HG03108 (cell line): Measurements from ENCODE around the gene C1QTNF4.
"Not testable (repeated sequence)": the region's sequence is repeated elsewhere in the genome, so short reads cannot be mapped to it uniquely, and the experiment has no call there.

Experiments
- ATAC-seq: cut with Tn5 transposase; IDR thresholded peaks from one replicate; pipeline ENCODE4 v1.9.1; 2021; ENCODE audit warnings: moderate library complexity; ENCODE audit not compliant: unreplicated experiment

C1QTNF4 gene

GRCh38 chr11:47593934-47594855 is at the start of gene C1QTNF4:
C1QTNF4 (minus strand) TSS chr11:47594411; CDS start chr11:47590810, 3,601 bp downstream.
- no peak for ATAC-seq

DNA sequence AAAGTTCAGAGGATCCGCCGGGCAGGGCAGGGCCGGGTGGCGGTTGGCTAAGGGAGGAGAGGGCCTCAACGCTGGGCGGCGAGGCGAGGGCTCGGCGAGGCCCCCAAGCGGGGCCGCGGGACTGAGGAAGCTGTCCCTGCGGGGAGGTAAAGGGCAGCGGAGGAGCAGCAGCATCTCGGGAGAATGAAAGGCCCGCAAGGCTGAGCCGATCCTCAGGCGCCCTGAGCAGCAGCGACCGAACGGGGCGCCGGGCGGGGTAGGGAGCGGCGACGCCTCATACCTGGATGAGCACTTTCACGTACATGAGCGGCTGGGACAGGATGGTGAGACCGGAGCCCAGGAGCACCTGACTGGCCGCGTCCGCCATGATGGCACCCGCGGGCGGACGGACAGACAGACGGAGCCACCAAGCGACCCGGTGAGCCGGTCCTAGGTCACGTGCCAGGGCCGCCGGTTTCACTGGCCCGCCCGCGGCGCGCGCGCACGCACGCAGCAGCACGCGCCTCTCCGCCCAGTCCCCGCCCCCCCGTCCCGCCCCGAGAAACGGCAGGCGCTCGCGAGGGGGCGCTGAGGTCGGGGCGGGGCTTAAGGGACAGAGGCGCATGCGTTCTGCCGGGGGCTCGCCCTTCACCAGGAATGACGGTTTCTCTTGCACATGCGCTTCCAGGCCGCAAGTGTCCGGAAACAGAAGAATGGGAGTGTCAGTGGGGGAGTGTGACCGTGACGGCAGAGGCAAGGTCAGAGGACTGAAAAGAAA is 48.1 kb upstream of the C1QTNF4 start, which contains the start of gene MTCH2:
MTCH2 (minus strand) TSS at position 461 of the 757 bp plus-strand sequence; CDS start at position 367, 94 bp downstream.
- peak; percentile 90 for ATAC-seq

DNA sequence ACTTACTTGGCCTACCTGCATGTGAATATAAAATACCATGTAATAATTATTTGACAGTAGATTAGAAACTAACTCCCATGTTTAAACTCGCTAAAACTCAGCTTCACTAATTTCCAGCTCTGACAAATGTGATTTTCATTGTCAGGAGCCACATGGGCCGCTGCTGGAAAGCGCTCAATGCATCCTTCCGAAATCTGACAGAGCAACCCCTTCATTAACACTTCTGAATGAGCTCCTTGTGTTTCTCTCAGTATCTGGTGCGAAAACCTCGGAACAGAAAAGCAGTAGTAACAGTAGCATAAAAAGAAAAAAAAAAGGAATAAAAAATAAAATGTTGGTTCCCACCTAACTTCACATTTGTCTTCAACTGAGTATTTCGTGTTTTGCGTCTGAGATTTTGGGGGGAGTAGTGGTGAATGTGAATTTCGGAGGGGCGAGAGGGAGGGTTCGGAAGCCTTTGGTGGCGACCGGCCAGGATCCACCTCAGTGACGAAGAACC is 47.4 kb upstream of the C1QTNF4 start:
- no peak for ATAC-seq

- ATAC-seq, result not testable (repeated sequence)
Measured at GRCh38 chr11:47640506-47640905, 46.3 kb upstream of the C1QTNF4 start.

- ATAC-seq, result not testable (repeated sequence)
Measured at GRCh38 chr11:47636331-47636730, 42.1 kb upstream of the C1QTNF4 start.

- no peak for ATAC-seq
Measured at GRCh38 chr11:47631473-47631872, 37.3 kb upstream of the C1QTNF4 start.

DNA sequence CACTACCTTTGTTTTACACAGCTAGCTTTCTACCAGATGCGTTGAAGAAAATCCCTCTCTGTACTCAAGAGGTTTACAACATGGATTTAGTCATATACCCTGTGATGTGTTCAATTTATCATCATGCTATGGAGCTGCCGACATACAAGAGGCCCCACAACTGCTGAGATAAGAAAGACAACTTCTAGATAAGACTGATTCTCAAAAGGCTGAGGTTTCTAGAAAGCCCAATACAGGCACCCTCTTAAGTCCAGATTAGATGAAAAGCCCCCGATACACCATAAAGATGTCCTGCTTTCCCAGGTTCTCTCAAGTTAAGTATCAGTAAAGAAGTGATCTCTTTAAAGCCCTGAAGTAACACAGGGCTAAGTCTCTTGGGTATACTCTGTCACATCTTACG is 33.8 kb upstream of the C1QTNF4 start:
- no peak for ATAC-seq

DNA sequence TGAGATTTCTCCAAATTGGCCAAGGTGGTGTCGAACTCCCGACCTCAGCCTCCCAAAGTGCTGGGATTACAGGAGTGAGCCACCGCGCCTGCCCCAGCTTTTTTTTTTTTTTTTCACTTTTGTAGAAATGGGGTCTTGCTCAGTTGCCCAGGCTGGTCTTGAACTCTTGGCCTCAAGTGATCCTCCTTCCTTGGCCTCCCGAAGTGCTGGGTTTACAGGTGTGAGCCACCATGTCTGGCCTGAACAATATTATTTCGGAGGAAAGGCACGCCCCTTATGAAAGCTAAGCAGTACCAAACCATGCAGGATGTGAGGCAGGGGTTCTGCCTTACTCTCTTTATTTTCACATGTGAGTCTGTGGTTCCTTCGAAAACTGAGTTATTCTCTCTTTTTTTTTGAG is 32.0 kb upstream of the C1QTNF4 start:
- ATAC-seq, result no peak

DNA sequence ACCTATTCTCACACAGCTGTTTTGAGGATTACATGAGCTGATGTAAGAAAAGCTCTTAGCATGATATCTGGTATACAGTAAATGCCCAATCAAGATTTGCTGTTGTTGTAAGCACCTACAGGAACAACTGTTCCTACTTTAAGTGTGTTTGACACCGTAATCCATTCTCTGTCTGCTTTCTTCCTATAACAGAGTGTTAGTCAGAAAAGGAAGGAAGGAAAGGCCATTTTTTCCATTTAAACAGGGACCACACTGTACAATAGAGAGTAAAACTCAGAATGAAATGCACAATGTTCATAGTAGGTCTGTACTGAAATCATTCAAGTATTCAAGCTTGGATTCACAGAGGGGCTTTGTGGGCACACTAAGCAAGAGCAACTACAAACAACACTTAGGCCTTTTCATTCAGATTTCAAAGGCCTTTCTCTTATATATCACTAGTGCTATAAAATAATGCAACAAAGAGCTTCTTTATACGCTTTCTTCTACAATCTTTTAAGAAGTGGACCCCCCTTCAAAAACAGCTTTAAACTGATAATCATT is 26.7 kb upstream of the C1QTNF4 start:
- ATAC-seq, result no peak

DNA sequence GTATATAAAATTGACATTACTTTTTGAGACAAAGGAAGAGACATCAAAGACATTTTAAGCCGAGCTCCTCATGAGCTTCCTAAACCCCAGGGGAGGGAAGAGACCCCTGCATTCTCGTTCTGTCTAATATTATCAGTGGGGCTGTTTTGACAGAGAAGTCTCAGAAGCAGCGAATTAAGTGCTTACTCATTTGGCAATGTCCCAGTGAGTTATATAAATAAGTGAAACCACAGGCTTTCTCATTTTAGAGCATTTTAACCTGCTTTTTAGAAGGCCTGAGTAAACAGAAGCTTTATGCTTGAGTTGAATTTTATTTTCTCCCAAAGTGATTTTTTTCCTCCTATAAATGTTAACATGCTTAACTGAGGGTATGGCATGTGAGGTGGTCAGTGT is 23.2 kb upstream of the C1QTNF4 start:
- ATAC-seq, result no peak

DNA sequence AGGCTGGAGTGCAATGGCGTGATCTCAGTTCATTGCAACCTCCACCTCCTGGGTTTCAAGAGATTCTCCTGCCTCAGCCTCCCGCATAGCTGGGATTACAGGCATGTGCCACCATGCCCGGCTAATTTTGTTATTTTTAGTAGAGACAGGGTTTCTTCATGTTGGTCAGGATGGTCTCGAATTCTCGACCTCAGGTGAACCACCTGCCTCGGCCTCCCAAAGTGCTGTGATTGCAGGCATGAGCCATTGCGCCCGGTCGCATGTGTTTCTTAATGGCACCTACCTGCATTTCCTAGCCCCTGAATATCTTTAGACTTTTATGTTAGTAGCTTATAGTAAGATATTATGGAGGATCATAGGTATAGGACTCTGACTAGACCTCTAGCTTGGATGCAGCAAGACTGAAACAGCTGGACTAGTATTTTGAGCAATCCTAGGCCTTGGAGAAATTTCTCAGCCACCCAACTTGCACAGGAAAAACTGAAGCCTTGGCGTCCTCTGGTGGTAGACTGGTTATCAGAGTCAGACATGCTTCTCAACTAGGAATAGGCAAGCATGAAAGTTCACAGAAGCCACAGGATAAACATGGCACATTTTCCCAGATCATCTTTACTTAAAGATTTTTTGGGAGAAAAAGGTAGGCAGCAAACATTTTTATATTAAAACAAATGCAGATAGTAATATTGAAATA is 22.7 kb upstream of the C1QTNF4 start:
- ATAC-seq, result no peak

DNA sequence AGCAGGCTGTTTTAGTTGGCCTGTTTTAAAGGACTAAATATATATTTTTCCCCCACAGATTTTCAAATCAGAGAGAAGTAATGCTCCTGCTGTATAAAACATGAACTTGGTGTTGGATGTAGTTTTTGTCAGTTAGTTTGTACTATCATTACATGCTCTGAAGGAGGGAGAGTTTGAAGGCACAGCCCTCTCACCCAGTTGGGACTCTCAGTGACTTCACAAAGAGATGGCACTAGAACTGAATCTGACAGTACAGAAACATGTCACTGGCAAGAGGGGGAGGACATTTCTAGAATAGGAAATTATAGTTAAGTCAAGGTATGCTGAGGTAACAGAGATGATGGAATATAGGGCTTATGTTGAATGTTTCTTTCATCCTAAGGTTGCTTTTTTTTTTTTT is 21.0 kb upstream of the C1QTNF4 start:
- ATAC-seq, result no peak

GRCh38 chr11:47611348-47611794 is 17.2 kb upstream of the C1QTNF4 start:
- ATAC-seq, result peak; percentile 81

DNA sequence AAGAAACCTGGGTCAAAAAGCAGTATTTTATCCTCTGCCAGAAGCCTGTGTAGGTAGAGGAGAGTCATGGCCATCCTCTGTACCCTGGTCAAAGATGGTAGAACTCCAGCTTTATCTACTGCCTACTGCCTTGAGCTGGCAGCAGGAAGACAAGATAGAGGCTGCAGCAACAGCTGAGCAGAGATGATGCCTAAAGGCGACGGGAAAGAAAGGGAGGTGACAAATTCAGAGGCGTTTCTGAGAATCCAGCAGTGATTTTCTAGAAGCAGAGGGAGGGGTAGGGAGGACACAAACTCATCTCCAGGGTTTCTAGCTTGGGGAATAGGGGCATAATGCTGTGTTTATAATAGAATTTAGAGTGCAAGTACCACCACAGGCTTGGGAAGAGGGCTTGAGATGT is 15.5 kb upstream of the C1QTNF4 start:
- no peak for ATAC-seq

- ATAC-seq, result no peak
Measured at GRCh38 chr11:47607380-47607779, 13.2 kb upstream of the C1QTNF4 start.

- no peak for ATAC-seq
Measured at GRCh38 chr11:47606731-47607130, 12.5 kb upstream of the C1QTNF4 start.

GRCh38 chr11:47605921-47606320 is 11.7 kb upstream of the C1QTNF4 start:
- no peak for ATAC-seq

GRCh38 chr11:47603295-47603694 is 9.1 kb upstream of the C1QTNF4 start:
- no peak for ATAC-seq

- ATAC-seq, result no peak
Measured at GRCh38 chr11:47599902-47600301, 5.7 kb upstream of the C1QTNF4 start.

DNA sequence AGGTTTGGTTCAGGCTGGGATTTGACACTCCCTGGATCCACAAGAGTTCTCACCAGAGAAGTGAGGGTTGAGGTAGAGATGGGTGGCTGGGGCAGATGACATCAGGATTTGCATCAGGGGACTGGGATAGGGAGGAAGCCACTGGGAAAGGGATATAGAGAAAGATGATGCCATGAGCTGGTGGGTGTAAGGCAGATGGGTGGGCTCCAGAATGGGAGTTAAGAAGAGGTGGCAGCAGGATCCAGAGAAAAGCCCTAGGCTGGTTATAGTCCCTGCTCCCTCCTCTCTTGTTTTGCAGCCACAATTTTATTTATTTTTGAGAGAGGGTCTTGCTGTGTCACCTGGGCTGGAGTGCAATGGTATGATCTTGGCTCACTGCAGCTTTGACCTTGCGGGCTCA is 1.8 kb upstream of the C1QTNF4 start:
- no peak for ATAC-seq

DNA sequence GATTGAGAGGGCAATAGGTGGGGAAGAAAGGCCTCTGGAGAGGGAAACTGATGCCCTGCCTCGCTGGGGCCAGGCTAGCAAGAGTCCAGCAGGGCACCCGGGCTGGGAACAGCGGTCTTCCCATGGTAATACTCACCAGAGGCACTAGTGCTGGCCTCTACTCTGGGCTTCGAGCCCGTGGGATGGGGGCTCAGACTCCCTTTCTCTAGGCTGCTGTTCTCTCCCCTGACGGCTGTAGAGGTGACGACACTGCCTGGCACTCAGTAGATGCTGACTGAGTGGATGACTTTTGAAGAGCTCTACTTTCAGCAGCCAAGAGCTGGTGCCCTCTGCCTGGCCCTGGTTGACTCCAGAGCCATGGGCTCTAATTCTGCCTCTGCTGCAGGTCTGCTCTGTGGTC is 818 bp upstream of the C1QTNF4 start:
- ATAC-seq, result no peak
